Measurements from ENCODE around the gene TLK1. TPM values are rescaled to one million over a fixed set of nuclear protein-coding genes. Genes with fewer than 3 reads are reported as not detected.

Gene TLK1
- total and polyA plus RNA-seq, 2 experiments from 2014 or later: 41.2 to 45.0 TPM

GRCh38 chr2:171016125-171016524, 144.6 kb downstream of the TLK1 start (continued):
- TF ChIP-seq CTCF (conservative IDR thresholded peaks at IDR 0.05; ENCODE audit: low read depth in 2 of 2): no peak
- no peak for TF ChIP-seq CREB1 (CRISPR knock-in tag; IDR thresholded peaks at IDR 0.05; ENCODE audit: low read depth)
- no peak for TF ChIP-seq REST (IDR thresholded peaks at IDR 0.05; ENCODE audit: unreplicated experiment)
- TF ChIP-seq EZH2 (IDR thresholded peaks at IDR 0.05; ENCODE audit: low read depth, unreplicated experiment): no peak
- no peak for TF ChIP-seq NANOG (IDR thresholded peaks at IDR 0.05; ENCODE audit: borderline replicate concordance)
- no peak for TF ChIP-seq EZH2phosphoT487 (IDR thresholded peaks at IDR 0.05; ENCODE audit: unreplicated experiment)
- no peak for TF ChIP-seq ZNF114 (CRISPR knock-in tag; IDR thresholded peaks at IDR 0.05)
- TF ChIP-seq STAT1 (IDR thresholded peaks at IDR 0.05; ENCODE audit: unreplicated experiment): no peak
- TF ChIP-seq POLR2AphosphoS5 (IDR thresholded peaks at IDR 0.05; ENCODE audit: low read depth): no peak
- TF ChIP-seq JUNB (IDR thresholded peaks at IDR 0.05; ENCODE audit: unreplicated experiment): no peak

GRCh38 chr2:171013851-171014250, 146.8 kb downstream of the TLK1 start:
- Mint-ChIP-seq H3K36me3 (ENCODE audit: low read depth) (peaks cover 26% of the 10 kb centered on the region), H3K4me3 (no peak overlapping the region), H3K4me1 (no peaks in the 10 kb centered on the region), H3K9me3 (no peaks in the 10 kb centered on the region), H3K27me3 (ENCODE audit: insufficient read depth, low read depth, poor library complexity) (peaks cover 7% of the 10 kb centered on the region), H3K27ac (no peak overlapping the region)
- DNase-seq (ENCODE audit: low spot score) (no peak), ATAC-seq (no peak)
- H3K4me3 ChIP-seq: no peak overlapping the region
- peaks cover 7% of the 10 kb centered on the region; the same call in 1 of the 2 replicates for H3K36me3 ChIP-seq (ENCODE audit: insufficient read depth)
- H3K4me1 ChIP-seq (ENCODE audit: insufficient read depth): no peaks in the 10 kb centered on the region
- no peaks in the 10 kb centered on the region for H3F3A ChIP-seq (replicated peaks; ENCODE audit: low read depth)
- no peaks in the 10 kb centered on the region for H3K27me3 ChIP-seq (ENCODE audit: insufficient read depth)
- no peak for TF ChIP-seq ZNF114 (CRISPR knock-in tag; IDR thresholded peaks at IDR 0.05)
- TF ChIP-seq ZNF331 (CRISPR knock-in tag; IDR thresholded peaks at IDR 0.05; ENCODE audit: low read depth): no peak
- no peak for TF ChIP-seq CREB1 (CRISPR knock-in tag; IDR thresholded peaks at IDR 0.05; ENCODE audit: low read depth)
- TF ChIP-seq ETS1 (IDR thresholded peaks at IDR 0.05): no peak
- no peak for TF ChIP-seq NANOG (IDR thresholded peaks at IDR 0.05; ENCODE audit: borderline replicate concordance)
- H3K27ac ChIP-seq (ENCODE audit: low read depth): no peak overlapping the region
- no peaks in the 10 kb centered on the region for H4K20me1 ChIP-seq (replicated peaks; ENCODE audit: insufficient read depth)
- no peak overlapping the region for H3K4me2 ChIP-seq
- H3K79me2 ChIP-seq (replicated peaks; ENCODE audit: insufficient read depth): no peaks in the 10 kb centered on the region
- no peaks in the 10 kb centered on the region for H3K9me2 ChIP-seq (ENCODE audit: insufficient read depth)
- H2AFZ ChIP-seq: no peak overlapping the region
